K562 (cell line): ENCODE data around the gene MYPN. TPM values are rescaled to one million over a fixed set of nuclear protein-coding genes. Genes with fewer than 3 reads are reported as not detected.

ENCODE experiments used
- ATAC-seq: fragments of 200-7000 bp; cut with Tn5 transposase; 3 replicates; pipeline ENCODE4 v1.9.1; 2020; ENCODE audit warnings: moderate library complexity
- BruUV-seq: library from RNA; stranded (reverse); fragments of 400-500 nt; replicated peaks from 2 replicates; lab custom pipeline; 2021; lab: Mats Ljungman, UMichigan
- CTCF ChIA-PET: fragments of 300-600 bp; formaldehyde crosslinking; extraction: SDS; loops from one replicate; lab custom pipeline; 2021; ENCODE audit warnings: low intra/inter-chr PET ratio; lab: Yijun Ruan, JAX
- POLR2A ChIA-PET: fragments of 300-600, 350-650 bp; sonication (Branson Sonifier 250); formaldehyde crosslinking; extraction: SDS; loops from one replicate; lab custom pipeline; 2021; ENCODE audit warnings: antibody characterized with exemption, inconsistent platforms; lab: Yijun Ruan, JAX
- DNase-seq, 4 experiments: peaks; one replicate each; pipeline versions ENCODE4 v3.0.0 to v3.0.0-alpha.2; 2011 to 2018; ENCODE audit warnings: low spot score in 3 of 4, mixed read lengths in 3 of 4; ENCODE audit errors: extremely low read depth in 1 of 4
- FAIRE-seq: peaks from 2 replicates; lab custom pipeline; 2011; peaks lifted over from hg19 to GRCh38; lab: Jason Lieb, UNC
- H2AFZ ChIP-seq: 2 replicates; pipeline ENCODE4 v1.6.0; 2011; ENCODE audit warnings: low read depth, low read length, control low read depth, inconsistent platforms
- H3K27ac ChIP-seq: fragments of 200-600 bp; 3 replicates; pipeline ENCODE4 v1.8.0; 2011; ENCODE audit warnings: low read depth, mild to moderate bottlenecking, control low read depth, inconsistent platforms, low read length, moderate library complexity, mixed read lengths; ENCODE audit errors: extremely low read depth
- H3K27me3 ChIP-seq, 2 experiments: fragments of 300-600 bp in 1 of 2; 2 replicates in 1 of 2; 3 replicates in 1 of 2; pipeline versions ENCODE4 v1.6.0 to v1.8.0; 2011; ENCODE audit warnings: inconsistent platforms in 2 of 2, low read length in 2 of 2, mild to moderate bottlenecking in 1 of 2, mixed read lengths in 1 of 2, moderate library complexity in 1 of 2; ENCODE audit not compliant: control insufficient read depth in 2 of 2, insufficient read depth in 2 of 2
- H3K36me3 ChIP-seq: fragments of 300-600 bp; 3 replicates; pipeline ENCODE4 v1.8.0; 2011; ENCODE audit warnings: mild to moderate bottlenecking, low read length, inconsistent platforms; ENCODE audit not compliant: control insufficient read depth, insufficient read depth
- H3K4me1 ChIP-seq, 2 experiments: fragments of 200-600 bp in 1 of 2; replicated peaks in 1 of 2; 2 replicates in 1 of 2; 3 replicates in 1 of 2; pipeline versions ENCODE4 v1.5.1 to v1.8.0; 2011; ENCODE audit warnings: inconsistent platforms in 2 of 2, low read length in 2 of 2, mild to moderate bottlenecking in 1 of 2, mixed read lengths in 1 of 2, moderate library complexity in 1 of 2; ENCODE audit not compliant: control insufficient read depth in 2 of 2, insufficient read depth in 2 of 2
- H3K4me2 ChIP-seq: 2 replicates; pipeline ENCODE4 v1.6.1; 2011; ENCODE audit warnings: low read length, control low read depth, inconsistent platforms, mixed read lengths; ENCODE audit not compliant: insufficient read depth
- H3K4me3 ChIP-seq: fragments of 200-600 bp; sonication (generic), shearing (Covaris generic); 2 replicates; pipeline ENCODE4 v1.5.1; 2016; ENCODE audit warnings: control low read depth, inconsistent platforms
- H3K79me2 ChIP-seq: fragments of 200-600 bp; 3 replicates; pipeline ENCODE4 v1.8.0; 2011; ENCODE audit warnings: low read length, inconsistent platforms; ENCODE audit not compliant: control insufficient read depth, insufficient read depth
- H3K9ac ChIP-seq, 2 experiments: 2 replicates each; pipeline versions ENCODE4 v1.6.0 to v1.6.1; 2011; ENCODE audit warnings: low read depth in 2 of 2, low read length in 2 of 2, control low read depth in 1 of 2, inconsistent platforms in 1 of 2, mild to moderate bottlenecking in 1 of 2, mixed read lengths in 1 of 2; ENCODE audit not compliant: insufficient read depth in 1 of 2
- H3K9me1 ChIP-seq: one replicate; pipeline ENCODE4 v1.6.0; 2011; ENCODE audit warnings: inconsistent platforms, mild to moderate bottlenecking, low read length, moderate library complexity; ENCODE audit not compliant: control insufficient read depth, insufficient read depth
- H3K9me3 ChIP-seq: replicated peaks from 2 replicates; pipeline ENCODE4 v1.5.1; 2011; ENCODE audit warnings: low read depth, low read length, inconsistent platforms; ENCODE audit not compliant: control insufficient read depth, insufficient read depth
- H4K20me1 ChIP-seq: replicated peaks from 2 replicates; pipeline ENCODE4 v1.6.1; 2011; ENCODE audit warnings: low read length, inconsistent platforms, mixed read lengths; ENCODE audit not compliant: control insufficient read depth, insufficient read depth
- E2F4 ChIP-seq: sonication (generic); formaldehyde crosslinking; IDR thresholded peaks from 2 replicates; pipeline ENCODE4 v1.8.0; 2022; ENCODE audit warnings: mild to moderate bottlenecking, low read depth, missing genetic modification reagents
- ELF2 ChIP-seq: fragments of 250-450 bp; sonication (Bioruptor Pico); IDR thresholded peaks from 2 replicates; pipeline ENCODE4 v1.5.0; 2021; ENCODE audit warnings: mild to moderate bottlenecking
- HCFC1 ChIP-seq: IDR thresholded peaks from 2 replicates; pipeline ENCODE4 v1.6.1; 2012; ENCODE audit warnings: low read depth, low read length, improper control_type of control experiment
- HDGF ChIP-seq: fragments of 450-650 bp; IDR thresholded peaks from 2 replicates; pipeline ENCODE4 v1.6.1; 2016
- JUND ChIP-seq, 2 experiments: IDR thresholded peaks; 2 replicates in 1 of 2; 3 replicates in 1 of 2; pipeline ENCODE4 v1.6.1; 2011; ENCODE audit warnings: borderline replicate concordance in 2 of 2, low read depth in 2 of 2, low read length in 2 of 2, improper control_type of control experiment in 1 of 2, missing biosample characterization in 1 of 2, missing genetic modification characterization in 1 of 2, missing genetic modification reagents in 1 of 2
- MYNN ChIP-seq, 2 experiments: sonication (generic); formaldehyde crosslinking in 1 of 2; IDR thresholded peaks; 2 replicates each; pipeline versions ENCODE4 v1.5.0 to v1.6.1; 2016 to 2020; ENCODE audit warnings: antibody characterized with exemption in 1 of 2, missing genetic modification reagents in 1 of 2
- PCBP1 ChIP-seq: fragments of 200-400 bp; formaldehyde crosslinking; IDR thresholded peaks from 2 replicates; pipeline ENCODE4 v1.6.1; 2018; ENCODE audit warnings: mild to moderate bottlenecking, low read depth, low read length; ENCODE audit not compliant: poor library complexity, severe bottlenecking
- PCBP2 ChIP-seq: fragments of 200-400 bp; formaldehyde crosslinking; IDR thresholded peaks from 2 replicates; pipeline ENCODE4 v1.6.1; 2018; ENCODE audit warnings: low read length, low read depth, mild to moderate bottlenecking, moderate library complexity; ENCODE audit not compliant: poor library complexity, severe bottlenecking
- RB1 ChIP-seq: fragments of 450-650 bp; IDR thresholded peaks from 2 replicates; pipeline ENCODE4 v1.6.1; 2017; ENCODE audit warnings: low read depth, mild to moderate bottlenecking
- RBM39 ChIP-seq: fragments of 200-400 bp; formaldehyde crosslinking; optimal IDR thresholded peaks from 2 replicates; pipeline ENCODE3; 2018; ENCODE audit warnings: low read depth, low read length
- SAFB2 ChIP-seq: fragments of 200-400 bp; formaldehyde crosslinking; IDR thresholded peaks from 2 replicates; pipeline ENCODE4 v1.6.1; 2018; ENCODE audit warnings: borderline replicate concordance, low read length, low read depth, moderate library complexity; ENCODE audit not compliant: severe bottlenecking
- SMAD2 ChIP-seq: fragments of 150-350 bp; IDR thresholded peaks from 2 replicates; pipeline ENCODE4 v1.6.1; 2014; ENCODE audit warnings: low read depth, mild to moderate bottlenecking, low read length
- TFE3 ChIP-seq: fragments of 450-650 bp; formaldehyde crosslinking; IDR thresholded peaks from 2 replicates; pipeline ENCODE4 v1.4.0; 2020; ENCODE audit warnings: mild to moderate bottlenecking, mixed read lengths
- ZNF134 ChIP-seq: fragments of 250-450 bp; sonication (Bioruptor Pico); conservative IDR thresholded peaks from 2 replicates; pipeline ENCODE4 v1.4.0; 2020
- ZNF354B ChIP-seq: fragments of 250-450 bp; sonication (Bioruptor Pico); IDR thresholded peaks from 2 replicates; pipeline ENCODE4 v1.4.0; 2020
- ZNF384 ChIP-seq: IDR thresholded peaks from 2 replicates; pipeline ENCODE4 v1.6.1; 2012; ENCODE audit warnings: low read depth, low read length, improper control_type of control experiment
- WGBS: fragments of 100-300 bp; shearing (Covaris generic); methylation state at CpG from one replicate; pipeline ENCODE4 v1.1.6; 2016; ENCODE audit warnings: low coverage, mixed read lengths; ENCODE audit not compliant: insufficient coverage; ENCODE audit errors: missing lambda C conversion rate; 5-methylcytosine and 5-hydroxymethylcytosine counted together
- in situ Hi-C: fragments of 300-500 bp; cut with MboI; formaldehyde crosslinking; loops from 4 replicates; pipeline ENCODE4 v1.15.0; 2018; ENCODE audit warnings: inconsistent platforms, mixed read lengths
- intact Hi-C: fragments of 100-400 bp; cut with micrococcal nuclease; formaldehyde crosslinking; loops from 2 replicates; pipeline ENCODE4 v1.14.2; 2022
- polyA plus RNA-seq, 8 experiments: library from polyadenylated mRNA; depleted of rRNA in 4 of 8; stranded (reverse) in 5 of 8; unstranded in 3 of 8; fragments of >200 nt; fragmentation: Nextera tagmentation in 2 of 8; fragmentation: Illumina TruSeq in 1 of 8; extraction: Ambion mirVana in 2 of 8; extraction: Trizol in 1 of 8; gene quantifications; 2 replicates each; pipeline versions ENCODE4 v1.2.1 to v1.2.3, GENCODE V29; 2011 to 2014; ENCODE audit warnings: inconsistent platforms in 1 of 8, missing spikeins in 1 of 8
- total RNA-seq, 7 experiments: library from RNA; depleted of rRNA in 6 of 7; stranded (reverse); fragments of >200 nt in 6 of 7; fragmentation: Illumina TruSeq in 2 of 7; extraction: Trizol in 2 of 7; gene quantifications; 2 replicates each; pipeline versions ENCODE4 v1.2.1 to v1.2.3, GENCODE V29; 2011 to 2021; ENCODE audit warnings: low replicate concordance in 1 of 7

The MYPN gene
- total and polyA plus RNA-seq, 9 of the 15 experiments (the other 6 are each of a cell fraction or from before 2014, with no cell fraction given) = not detected

DNA sequence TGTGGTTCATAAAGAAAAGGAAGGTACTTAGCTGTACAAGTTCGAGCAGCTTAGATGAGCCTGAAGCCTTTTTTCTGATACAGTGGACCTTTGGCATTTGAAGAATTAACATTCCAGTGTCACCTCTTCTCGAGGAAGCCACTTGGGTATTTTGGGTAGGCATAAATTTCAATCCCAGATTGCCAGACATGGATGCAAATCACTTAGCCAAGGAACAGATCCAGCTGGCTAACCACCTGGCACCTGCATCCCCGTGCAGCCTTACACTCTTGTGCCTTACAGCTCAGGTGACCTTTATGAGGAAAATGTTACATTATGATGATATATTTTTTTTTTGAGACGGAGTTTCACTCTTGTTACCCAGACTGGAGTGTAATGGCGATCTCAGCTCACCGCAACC, 138.6 kb downstream of the MYPN start:
- in situ Hi-C loops = no loop called here
- CTCF ChIA-PET = no interaction called here

More for the DNA sequence above, 138.6 kb downstream of the MYPN start:
- TF ChIP-seq HCFC1 = no peak
- no peak for TF ChIP-seq MYNN (IDR thresholded peaks at IDR 0.05)
- no peak for TF ChIP-seq MYNN (CRISPR knock-in tag; IDR thresholded peaks at IDR 0.05)
- no peak for TF ChIP-seq PCBP1
- TF ChIP-seq ZNF384 = no peak
- TF ChIP-seq ZNF134 (CRISPR knock-in tag) = no peak
- TF ChIP-seq ZNF354B = no peak
- no peak for TF ChIP-seq ELF2 (CRISPR knock-in tag)
- no peak for TF ChIP-seq HDGF
- no peak for TF ChIP-seq JUND (IDR thresholded peaks at IDR 0.05; ENCODE audit: borderline replicate concordance, low read depth, low read length)
- no peak for TF ChIP-seq JUND (tag; IDR thresholded peaks at IDR 0.05; ENCODE audit: borderline replicate concordance, low read depth, low read length)
- TF ChIP-seq SAFB2 = no peak
- TF ChIP-seq RBM39 = no peak
- no peak for TF ChIP-seq TFE3 (CRISPR knock-in tag)
- TF ChIP-seq PCBP2 = no peak
- TF ChIP-seq SMAD2 = no peak
- no peak for TF ChIP-seq E2F4
- TF ChIP-seq RB1 = no peak
- Histone ChIP-seq H2AFZ (no peak overlapping the region), H3K9ac (no peak overlapping the region), H3K79me2 (no peaks in the 10 kb centered on the region), H3K9me1 (no peaks in the 10 kb centered on the region), H4K20me1 (no peaks in the 10 kb centered on the region), H3K4me1 (no peaks in the 10 kb centered on the region), H3K36me3 (no peaks in the 10 kb centered on the region), H3K27me3 (peaks cover 31 to 44% of the 10 kb centered on the region in 2 experiments), H3K4me3 (no peak overlapping the region), H3K9me3 (no peaks in the 10 kb centered on the region), H3K27ac (no peak overlapping the region), H3K4me2 (no peak overlapping the region)
- WGBS = 6% methylated on average over 6 of the region's 6 CpGs
- ATAC-seq (no peak), DNase-seq (no peak), FAIRE-seq (no peak)
- intact Hi-C loops = no loop called here
- POLR2A ChIA-PET = interaction anchor here (0.6 kb wide), 1 partner anchor 1005 kb away, joined by 3 read pairs; no protein-coding TSS in a partner anchor
- BruUV-seq = no TSS peak
